Posterior vena cava (tissue), 2 donors: ENCODE measurements around the gene POF1B. TPM values are rescaled to one million over a fixed set of nuclear protein-coding genes. Genes with fewer than 3 reads are reported as not detected.

Experiments used
- DNase-seq: peaks from one replicate; pipeline ENCODE4 v3.0.0-alpha.2; 2020; ENCODE audit warnings: low spot score
- intact Hi-C, 2 donors: fragments of 100-400 bp; cut with DNase I; formaldehyde crosslinking; loops; one replicate each; pipeline versions ENCODE4 v1.14.1 to v1.14.2; 2022 to 2023
- total RNA-seq, 2 donors: library from RNA; stranded (reverse); fragmentation: NEBNext Ultra II Directional; extraction: Animal tissue kit (Norgen Biotek cat#: 25700); gene quantifications; one replicate each; pipeline ENCODE4 v1.2.1, GENCODE V29; 2021
- donor health status: DM: yes; HTN: yes; CAD: no.
- donor health status: DM: yes; HTN: yes; CAD: no.

POF1B gene
- total RNA-seq, 2 donors from 2014 or later: 1.0 to 1.5 TPM

DNA sequence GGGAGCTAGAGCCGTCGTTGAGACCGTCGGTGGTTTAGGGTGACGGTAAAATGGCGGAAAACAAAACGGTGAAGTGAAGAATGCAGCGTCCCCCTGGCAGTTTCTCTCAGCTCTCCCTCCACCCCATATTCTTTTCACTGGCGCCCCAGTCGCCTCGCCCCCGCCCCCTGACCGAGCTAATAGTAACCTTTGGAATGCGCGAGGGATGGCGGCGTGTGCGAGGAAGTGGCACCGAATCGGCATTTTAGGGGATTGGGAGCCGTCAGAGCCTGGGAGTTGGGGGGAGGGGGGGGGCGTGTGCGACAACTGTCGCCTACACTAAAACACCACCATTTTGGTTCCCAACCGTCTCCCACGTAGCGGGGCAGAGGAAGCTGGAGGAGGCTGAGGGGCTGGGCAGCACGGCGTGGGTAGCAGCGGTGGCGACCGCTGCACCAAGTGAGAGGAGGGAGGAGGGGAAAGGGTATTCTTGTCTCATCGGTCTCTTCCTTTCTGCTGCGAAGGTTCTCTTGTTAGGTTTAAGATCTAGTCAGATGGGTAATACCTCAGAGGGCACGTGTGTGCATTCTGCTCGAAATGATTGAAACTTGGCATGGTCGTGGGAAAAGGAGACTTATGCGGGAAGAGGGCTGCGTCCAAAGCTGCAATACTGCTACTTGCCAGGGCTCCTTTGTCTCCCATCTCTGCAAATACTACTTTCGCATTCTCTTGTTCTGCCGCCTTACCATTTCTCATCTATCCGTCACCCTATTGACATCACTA is 134.8 kb downstream of the POF1B start:
- intact Hi-C loops: no loop called here
- DNase-seq: peak; percentile 48

DNA sequence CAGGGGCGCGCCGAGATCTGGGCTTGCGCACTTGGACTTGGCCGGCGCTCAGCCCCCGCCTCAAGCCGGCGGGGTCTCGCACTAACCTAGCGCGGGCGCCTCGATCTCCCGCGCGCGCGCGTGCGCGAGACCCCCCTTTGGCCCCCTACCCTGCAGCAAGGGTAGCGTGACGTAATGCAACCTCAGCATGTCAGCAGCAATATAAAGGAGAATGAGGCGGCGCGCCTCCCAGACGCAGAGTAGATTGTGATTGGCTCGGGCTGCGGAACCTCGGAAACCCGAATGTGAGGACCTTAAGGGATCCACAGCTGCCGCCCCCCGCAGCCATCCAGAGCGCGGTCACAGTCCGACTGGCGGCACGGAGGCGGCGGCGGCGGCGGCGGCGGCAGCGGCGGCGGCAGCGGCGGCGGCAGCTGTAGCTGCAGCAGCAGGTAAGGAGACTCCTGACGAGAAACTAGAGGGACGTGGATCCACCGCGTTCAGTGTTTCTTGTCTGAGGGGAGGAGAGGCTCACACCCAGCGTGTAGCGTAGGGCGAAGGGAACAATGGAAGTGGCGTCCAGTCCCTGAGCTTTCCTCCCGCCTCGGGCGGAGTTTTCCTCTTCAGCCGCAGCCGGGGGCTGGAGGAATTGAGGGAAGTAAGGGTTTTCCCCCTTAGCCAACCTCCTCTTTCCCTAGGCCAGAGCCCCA is 135.6 kb downstream of the POF1B start, which contains the start of the genes SATL1 and ZNF711:
Gene SATL1, minus strand, starts transcription at position 19 of the 689 bp plus-strand sequence. CDS start 134,811 bp downstream, outside the sequence.
Gene ZNF711, plus strand, starts transcription at position 231 of the 689 bp plus-strand sequence. CDS start 3,582 bp downstream, outside the sequence.
- DNase-seq: peak; percentile 71
- intact Hi-C loops: no loop called here

DNA sequence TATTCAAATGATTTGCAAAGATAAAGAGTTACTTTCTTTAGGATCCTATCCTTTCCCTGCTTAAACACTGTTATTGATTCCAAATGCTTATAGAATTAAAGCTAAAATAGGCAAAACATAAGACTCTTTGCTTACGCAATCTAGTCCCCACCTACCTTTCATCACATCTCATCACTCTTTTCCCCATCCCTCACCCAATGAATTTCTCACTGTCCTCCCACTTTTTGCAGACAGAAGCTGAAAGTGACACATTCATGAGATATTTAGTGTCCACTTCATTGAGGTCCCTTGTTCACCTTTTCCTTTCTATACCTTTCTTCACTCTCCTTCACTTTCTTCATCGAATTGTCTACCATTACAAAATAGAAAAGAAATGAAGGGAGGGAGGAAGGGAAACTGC is 136.3 kb downstream of the POF1B start:
- intact Hi-C loops: no loop called here
- DNase-seq: no peak

Other genes starting within 250 kb of the POF1B start
- not detected for gene SATL1, start 135.9 kb downstream of the POF1B start, total RNA-seq
- 1 to 10 TPM; 3.2 to 4.7 TPM for gene ZNF711, start 135.7 kb downstream of the POF1B start, total RNA-seq